ENCODE data around the gene PALLD. TPM values are rescaled to one million over a fixed set of nuclear protein-coding genes. Genes with fewer than 3 reads are reported as not detected.
"Not testable (repeated sequence)": the region's sequence is repeated elsewhere in the genome, so short reads cannot be mapped to it uniquely, and the experiment has no call there.

The PALLD gene
- total RNA-seq, 2 donors from 2014 or later: 92.7 to 138 TPM

GRCh38 chr4:168727181-168727580 lies 230.3 kb downstream of the PALLD start:
- DNase-seq; ATAC-seq; intact Hi-C loops (cut with DNase I, micrococcal nuclease): not testable (repeated sequence)

- no peak for DNase-seq
- ATAC-seq: no peak
- intact Hi-C loops (cut with DNase I, micrococcal nuclease): no loop called here
Measured at GRCh38 chr4:168731006-168731636, 234.3 kb downstream of the PALLD start.

GRCh38 chr4:168731706-168732414 lies 235.0 kb downstream of the PALLD start:
- no peak for ATAC-seq
- intact Hi-C loops (cut with DNase I, micrococcal nuclease): no loop called here
- DNase-seq: no peak

- DNase-seq (no peak), ATAC-seq (no peak)
- intact Hi-C loops (cut with DNase I, micrococcal nuclease): no loop called here
Measured at GRCh38 chr4:168732714-168733113, 235.9 kb downstream of the PALLD start.

GRCh38 chr4:168734703-168735678 lies 238.1 kb downstream of the PALLD start:
- no peak for DNase-seq
- intact Hi-C loops (cut with DNase I, micrococcal nuclease): no loop called here
- no peak for ATAC-seq

- ATAC-seq (no peak), DNase-seq (no peak)
- intact Hi-C loops (cut with DNase I, micrococcal nuclease): no loop called here
Measured at GRCh38 chr4:168735735-168736134, 238.9 kb downstream of the PALLD start.

- intact Hi-C loops (cut with DNase I, micrococcal nuclease): no loop called here
- no peak for ATAC-seq
- no peak for DNase-seq
Measured at GRCh38 chr4:168736860-168737805, 240.3 kb downstream of the PALLD start.

GRCh38 chr4:168737806-168738172 lies 240.9 kb downstream of the PALLD start:
- ATAC-seq: no peak
- intact Hi-C loops (cut with DNase I, micrococcal nuclease): no loop called here
- no peak for DNase-seq

GRCh38 chr4:168739886-168740285 lies 243.0 kb downstream of the PALLD start:
- DNase-seq (no peak), ATAC-seq (no peak)
- intact Hi-C loops (cut with DNase I, micrococcal nuclease): no loop called here

- DNase-seq (no peak), ATAC-seq (no peak)
- intact Hi-C loops (cut with DNase I, micrococcal nuclease): no loop called here
Measured at GRCh38 chr4:168740691-168741090, 243.8 kb downstream of the PALLD start.

- DNase-seq (no peak), ATAC-seq (no peak)
- intact Hi-C loops (cut with DNase I, micrococcal nuclease): no loop called here
Measured at GRCh38 chr4:168741281-168742173, 244.7 kb downstream of the PALLD start.

GRCh38 chr4:168743131-168743530 lies 246.3 kb downstream of the PALLD start:
- no peak for DNase-seq
- intact Hi-C loops (cut with DNase I, micrococcal nuclease): no loop called here
- no peak for ATAC-seq

- ATAC-seq (no peak), DNase-seq (no peak)
- intact Hi-C loops (cut with DNase I, micrococcal nuclease): no loop called here
Measured at GRCh38 chr4:168743601-168744000, 246.7 kb downstream of the PALLD start.

- intact Hi-C loops (cut with DNase I, micrococcal nuclease): no loop called here
- no peak for ATAC-seq
- no peak for DNase-seq
Measured at GRCh38 chr4:168744021-168744420, 247.2 kb downstream of the PALLD start.

- DNase-seq (no peak), ATAC-seq (peak; percentile 76)
- intact Hi-C loops (cut with DNase I, micrococcal nuclease): no loop called here
Measured at GRCh38 chr4:168748807-168749206, 252.0 kb downstream of the PALLD start.

- ATAC-seq: no peak
- DNase-seq: no peak
- intact Hi-C loops (cut with DNase I, micrococcal nuclease): no loop called here
Measured at GRCh38 chr4:168751263-168752225, 254.7 kb downstream of the PALLD start.
